Mucosa of rectum (tissue), 2 donors: Measurements from ENCODE around the gene SWAP70.
A peak's percentile ranks its signal among the peaks of the same experiment; 100 is the strongest.

Source experiments
- H3K27ac ChIP-seq, 2 donors: one replicate each; pipeline ENCODE4 v1.7.0; 2013; ENCODE audit warnings: inconsistent platforms in 2 of 2, low read depth in 2 of 2, low read length in 2 of 2
- H3K27me3 ChIP-seq, 2 donors: one replicate each; pipeline ENCODE4 v1.7.0; 2013; ENCODE audit warnings: low read length in 2 of 2; ENCODE audit not compliant: control insufficient read depth in 2 of 2, insufficient read depth in 2 of 2
- H3K36me3 ChIP-seq, 2 donors: one replicate each; pipeline ENCODE4 v1.7.0; 2013; ENCODE audit warnings: low read length in 2 of 2; ENCODE audit not compliant: control insufficient read depth in 2 of 2, insufficient read depth in 2 of 2
- H3K4me1 ChIP-seq, 2 donors: one replicate each; pipeline ENCODE4 v1.7.0; 2013; ENCODE audit warnings: low read length in 2 of 2, mild to moderate bottlenecking in 1 of 2; ENCODE audit not compliant: control insufficient read depth in 2 of 2, insufficient read depth in 2 of 2
- H3K4me3 ChIP-seq, 2 donors: one replicate each; pipeline ENCODE4 v1.7.0; 2013; ENCODE audit warnings: low read length in 2 of 2
- H3K9ac ChIP-seq, 2 donors: one replicate each; pipeline ENCODE4 v1.7.0; 2013; ENCODE audit warnings: low read length in 2 of 2, low read depth in 1 of 2, mild to moderate bottlenecking in 1 of 2
- H3K9me3 ChIP-seq, 2 donors: one replicate each; pipeline ENCODE4 v1.7.0; 2013; ENCODE audit warnings: low read length in 2 of 2; ENCODE audit not compliant: control insufficient read depth in 2 of 2
- donor health status: healthy.
- donor health status: Normal muscosa, but diverticular disease.

The SWAP70 gene

GRCh38 chr11:9769621-9770020 is 105.7 kb downstream of the SWAP70 start:
- Histone ChIP-seq H3K27me3 (no peaks in the 10 kb centered on the region), H3K36me3 (no peaks in the 10 kb centered on the region), H3K9me3 (no peaks in the 10 kb centered on the region), H3K9ac (no peak overlapping the region), H3K4me1 (peaks cover 0 to 6% of the 10 kb centered on the region in 2 donors), H3K27ac (no peak overlapping the region), H3K4me3 (no peak overlapping the region)

GRCh38 chr11:9771071-9771511 is 107.2 kb downstream of the SWAP70 start:
- H3K27ac ChIP-seq, result no peak overlapping the region

GRCh38 chr11:9772218-9772617 is 108.3 kb downstream of the SWAP70 start:
- Histone ChIP-seq H3K4me1 (peaks cover 0 to 8% of the 10 kb centered on the region in 2 donors), H3K9me3 (no peaks in the 10 kb centered on the region)

More at GRCh38 chr11:9771071-9771511, 107.2 kb downstream of the SWAP70 start:
- no peaks in the 10 kb centered on the region for H3K27me3 ChIP-seq
- no peaks in the 10 kb centered on the region for H3K9me3 ChIP-seq
- no peak overlapping the region for H3K4me3 ChIP-seq
- peaks cover 0 to 8% of the 10 kb centered on the region in 2 donors for H3K4me1 ChIP-seq
- H3K9ac ChIP-seq, result no peak overlapping the region
- no peaks in the 10 kb centered on the region for H3K36me3 ChIP-seq

GRCh38 chr11:9773524-9773923 is 109.6 kb downstream of the SWAP70 start:
- H3K27ac ChIP-seq, result no peak overlapping the region
- no peak overlapping the region for H3K4me3 ChIP-seq
- H3K27me3 ChIP-seq, result no peaks in the 10 kb centered on the region
- peaks cover 0 to 2% of the 10 kb centered on the region in 2 donors for H3K36me3 ChIP-seq
- H3K9ac ChIP-seq, result no peak overlapping the region
- no peaks in the 10 kb centered on the region for H3K9me3 ChIP-seq
- H3K4me1 ChIP-seq, result peaks cover 0 to 8% of the 10 kb centered on the region in 2 donors

More at GRCh38 chr11:9772218-9772617, 108.3 kb downstream of the SWAP70 start:
- Histone ChIP-seq H3K9ac (no peak overlapping the region), H3K27ac (no peak overlapping the region), H3K36me3 (no peaks in the 10 kb centered on the region), H3K4me3 (no peak overlapping the region), H3K27me3 (no peaks in the 10 kb centered on the region)

GRCh38 chr11:9774109-9774508 is 110.2 kb downstream of the SWAP70 start:
- Histone ChIP-seq H3K27ac (no peak overlapping the region), H3K36me3 (peaks cover 0 to 2% of the 10 kb centered on the region in 2 donors), H3K4me1 (peaks cover 0 to 8% of the 10 kb centered on the region in 2 donors), H3K9ac (no peak overlapping the region), H3K9me3 (no peaks in the 10 kb centered on the region), H3K27me3 (no peaks in the 10 kb centered on the region), H3K4me3 (no peak overlapping the region)

GRCh38 chr11:9774591-9775397 is 110.9 kb downstream of the SWAP70 start:
- no peaks in the 10 kb centered on the region for H3K27me3 ChIP-seq
- H3K4me3 ChIP-seq, result no peak overlapping the region
- H3K27ac ChIP-seq, result no peak overlapping the region
- peaks cover 7 to 8% of the 10 kb centered on the region in 2 donors for H3K36me3 ChIP-seq
- peaks cover 0 to 8% of the 10 kb centered on the region in 2 donors for H3K4me1 ChIP-seq
- H3K9me3 ChIP-seq, result no peaks in the 10 kb centered on the region
- H3K9ac ChIP-seq, result no peak overlapping the region

GRCh38 chr11:9775398-9775779 is 111.5 kb downstream of the SWAP70 start:
- Histone ChIP-seq H3K27ac (peak overlapping the region in 1 of 2 donors; percentile 13), H3K9ac (no peak overlapping the region)

GRCh38 chr11:9776203-9776602 is 112.3 kb downstream of the SWAP70 start:
- Histone ChIP-seq H3K27me3 (no peaks in the 10 kb centered on the region), H3K4me3 (no peak overlapping the region), H3K4me1 (peaks cover 0 to 8% of the 10 kb centered on the region in 2 donors), H3K9ac (no peak overlapping the region), H3K27ac (no peak overlapping the region), H3K36me3 (peaks cover 20 to 22% of the 10 kb centered on the region in 2 donors), H3K9me3 (no peaks in the 10 kb centered on the region)

More at GRCh38 chr11:9775398-9775779, 111.5 kb downstream of the SWAP70 start:
- H3K4me1 ChIP-seq, result peaks cover 0 to 8% of the 10 kb centered on the region in 2 donors
- H3K27me3 ChIP-seq, result no peaks in the 10 kb centered on the region
- H3K4me3 ChIP-seq, result peak overlapping the region in 1 of 2 donors; percentile 4
- H3K36me3 ChIP-seq, result peaks cover 12 to 14% of the 10 kb centered on the region in 2 donors
- H3K9me3 ChIP-seq, result no peaks in the 10 kb centered on the region

- H3K36me3 ChIP-seq, result peaks cover 22 to 23% of the 10 kb centered on the region in 2 donors
- peaks cover 0 to 8% of the 10 kb centered on the region in 2 donors for H3K4me1 ChIP-seq
- no peaks in the 10 kb centered on the region for H3K27me3 ChIP-seq
- no peak overlapping the region for H3K27ac ChIP-seq
- no peaks in the 10 kb centered on the region for H3K9me3 ChIP-seq
- H3K9ac ChIP-seq, result no peak overlapping the region
- H3K4me3 ChIP-seq, result no peak overlapping the region
Measured at GRCh38 chr11:9777066-9777465, 113.2 kb downstream of the SWAP70 start.

GRCh38 chr11:9777525-9777924 is 113.6 kb downstream of the SWAP70 start:
- Histone ChIP-seq H3K9ac (no peak overlapping the region), H3K27me3 (no peaks in the 10 kb centered on the region), H3K36me3 (peaks cover 22 to 23% of the 10 kb centered on the region in 2 donors), H3K9me3 (no peaks in the 10 kb centered on the region), H3K27ac (no peak overlapping the region), H3K4me3 (no peak overlapping the region), H3K4me1 (peaks cover 0 to 8% of the 10 kb centered on the region in 2 donors)
